LNCaP clone FGC (cell line): ENCODE results near the gene MYCBP.

Experiments used
- DNase-seq: peaks from one replicate; pipeline ENCODE4 v3.0.0-alpha.2; 2011; ENCODE audit warnings: low read depth
- H3K4me3 ChIP-seq: 2 replicates; pipeline ENCODE4 v1.5.1; 2011; ENCODE audit warnings: mild to moderate bottlenecking, low read depth, low read length, control low read depth
- CTCF ChIP-seq: IDR thresholded peaks from 2 replicates; pipeline ENCODE4 v1.5.1; 2012; ENCODE audit warnings: mild to moderate bottlenecking; ENCODE audit not compliant: control insufficient read depth, insufficient read depth; ENCODE audit errors: extremely low read depth

MYCBP gene

GRCh38 chr1:38891753-38892152, 18.6 kb upstream of the MYCBP start:
- H3K4me3 ChIP-seq, result no peak overlapping the region
- no peak for TF ChIP-seq CTCF
- DNase-seq, result no peak

- no peak for TF ChIP-seq CTCF
- DNase-seq, result no peak
- H3K4me3 ChIP-seq, result no peak overlapping the region
Observed at GRCh38 chr1:38889589-38889988, 16.4 kb upstream of the MYCBP start.

- DNase-seq, result no peak
- H3K4me3 ChIP-seq, result no peak overlapping the region
- TF ChIP-seq CTCF, result no peak
Observed at GRCh38 chr1:38888423-38889333, 15.5 kb upstream of the MYCBP start.

- no peak for TF ChIP-seq CTCF
- no peak overlapping the region for H3K4me3 ChIP-seq
Observed at GRCh38 chr1:38885092-38885491, 11.9 kb upstream of the MYCBP start.

GRCh38 chr1:38881487-38881886, 8.3 kb upstream of the MYCBP start, which contains the start of gene GJA9:
GJA9 (minus strand) TSS chr1:38881587; CDS start chr1:38876098, 5,489 bp downstream.
- no peak for DNase-seq
- TF ChIP-seq CTCF, result no peak
- H3K4me3 ChIP-seq, result no peak within 1 kb of the TSS

More at GRCh38 chr1:38885092-38885491, 11.9 kb upstream of the MYCBP start:
- DNase-seq, result no peak

- no peak for DNase-seq
- no peak for TF ChIP-seq CTCF
- no peak overlapping the region for H3K4me3 ChIP-seq
Observed at GRCh38 chr1:38875811-38876210, 2.7 kb upstream of the MYCBP start.

- DNase-seq, result no peak
- H3K4me3 ChIP-seq, result peak overlapping the region; percentile 89
- TF ChIP-seq CTCF, result no peak
Observed at GRCh38 chr1:38872401-38873026, 634 bp downstream of the MYCBP start.
